Liver (tissue), 9 donors: ENCODE results near the gene SIDT2. TPM values are rescaled to one million over a fixed set of nuclear protein-coding genes. Genes with fewer than 3 reads are reported as not detected.

ENCODE experiments used
- DNase-seq: peaks from one replicate; pipeline ENCODE4 v3.0.0-alpha.2; 2017; ENCODE audit warnings: low spot score
- H3K27ac ChIP-seq, 2 donors: one replicate each; pipeline ENCODE4 v1.7.0; 2013; ENCODE audit warnings: inconsistent platforms in 2 of 2, low read length in 2 of 2, control low read depth in 1 of 2, low read depth in 1 of 2, mild to moderate bottlenecking in 1 of 2
- H3K27me3 ChIP-seq, 4 donors: one replicate each; pipeline versions ENCODE4 v1.6.1 to v1.7.0; 2013; ENCODE audit warnings: low read length in 3 of 4, inconsistent platforms in 1 of 4, mild to moderate bottlenecking in 1 of 4, moderate library complexity in 1 of 4; ENCODE audit not compliant: control insufficient read depth in 4 of 4, insufficient read depth in 4 of 4
- H3K36me3 ChIP-seq, 4 donors: one replicate each; pipeline versions ENCODE4 v1.6.1 to v1.7.0; 2013; ENCODE audit warnings: low read length in 3 of 4, mild to moderate bottlenecking in 3 of 4, low read depth in 1 of 4, moderate library complexity in 1 of 4; ENCODE audit not compliant: control insufficient read depth in 4 of 4, insufficient read depth in 3 of 4
- H3K4me1 ChIP-seq, 4 donors: one replicate each; pipeline versions ENCODE4 v1.6.1 to v1.7.0; 2013; ENCODE audit warnings: low read length in 3 of 4, mild to moderate bottlenecking in 3 of 4, moderate library complexity in 1 of 4; ENCODE audit not compliant: control insufficient read depth in 4 of 4, insufficient read depth in 4 of 4
- H3K4me3 ChIP-seq, 3 donors: one replicate each; pipeline versions ENCODE4 v1.6.1 to v1.7.0; 2013; ENCODE audit warnings: low read length in 3 of 3, control low read depth in 1 of 3, low read depth in 1 of 3, mild to moderate bottlenecking in 1 of 3
- H3K9ac ChIP-seq, 2 donors: one replicate each; pipeline ENCODE4 v1.7.0; 2013; ENCODE audit warnings: low read length in 2 of 2, mild to moderate bottlenecking in 2 of 2, moderate library complexity in 2 of 2, control low read depth in 1 of 2, low read depth in 1 of 2
- H3K9me3 ChIP-seq, 4 donors: one replicate each; pipeline versions ENCODE4 v1.6.1 to v1.7.0; 2013; ENCODE audit warnings: low read length in 3 of 4; ENCODE audit not compliant: control insufficient read depth in 4 of 4
- EGR1 ChIP-seq, 2 donors: IDR thresholded peaks; 2 replicates each; pipeline ENCODE4 v1.6.1; 2016 to 2018; ENCODE audit warnings: antibody characterized with exemption in 2 of 2, low read depth in 2 of 2
- FOXA1 ChIP-seq: IDR thresholded peaks from 2 replicates; pipeline ENCODE4 v1.6.1; 2016; ENCODE audit warnings: antibody characterized with exemption
- TAF1 ChIP-seq: conservative IDR thresholded peaks from 2 replicates; pipeline ENCODE4 v1.6.1; 2016; ENCODE audit warnings: antibody characterized with exemption, mild to moderate bottlenecking
- WGBS: extraction: QIAGEN DNeasy Blood & Tissue Kit; methylation state at CpG from one replicate; pipeline ENCODE4 v1.1.7; 2013; 5-methylcytosine and 5-hydroxymethylcytosine counted together
- polyA plus RNA-seq, 2 donors: library from polyadenylated mRNA; stranded (reverse) in 1 of 2; unstranded in 1 of 2; fragments of 200-250 nt in 1 of 2; fragments of >200 nt in 1 of 2; fragmentation: Nextera tagmentation in 1 of 2; extraction: Ambion mirVana in 1 of 2; gene quantifications; one replicate each; pipeline versions ENCODE4 v1.2.1 to v1.2.3, GENCODE V29; 2013 to 2015
- total RNA-seq, 2 donors: library from RNA; depleted of rRNA; stranded (reverse); fragments of >200 nt; gene quantifications; one replicate each; pipeline ENCODE4 v1.2.3, GENCODE V29; 2014
- TF ChIP-seq, protein P1 (sequence below): IDR thresholded peaks from 2 replicates; pipeline ENCODE4 v1.6.1; 2016; ENCODE audit warnings: antibody characterized with exemption, mild to moderate bottlenecking
- TF ChIP-seq, protein P2 (sequence below): fragments of 150-350 bp; IDR thresholded peaks from 2 replicates; pipeline ENCODE4 v1.5.1; 2017; ENCODE audit warnings: improper control_type of control experiment, low read depth, low read length; ENCODE audit not compliant: missing input control
- TF ChIP-seq, protein P3 (sequence below): IDR thresholded peaks from 2 replicates; pipeline ENCODE4 v1.6.1; 2016; ENCODE audit warnings: antibody characterized with exemption
- donor health status: healthy.
- donor health status: healthy.
- donor health status: healthy.
- donor health status: healthy.
- donor health status: healthy.

The SIDT2 gene
- total and polyA plus RNA-seq, 4 donors, result 11.2 to 42.9 (median 22.4) TPM

DNA sequence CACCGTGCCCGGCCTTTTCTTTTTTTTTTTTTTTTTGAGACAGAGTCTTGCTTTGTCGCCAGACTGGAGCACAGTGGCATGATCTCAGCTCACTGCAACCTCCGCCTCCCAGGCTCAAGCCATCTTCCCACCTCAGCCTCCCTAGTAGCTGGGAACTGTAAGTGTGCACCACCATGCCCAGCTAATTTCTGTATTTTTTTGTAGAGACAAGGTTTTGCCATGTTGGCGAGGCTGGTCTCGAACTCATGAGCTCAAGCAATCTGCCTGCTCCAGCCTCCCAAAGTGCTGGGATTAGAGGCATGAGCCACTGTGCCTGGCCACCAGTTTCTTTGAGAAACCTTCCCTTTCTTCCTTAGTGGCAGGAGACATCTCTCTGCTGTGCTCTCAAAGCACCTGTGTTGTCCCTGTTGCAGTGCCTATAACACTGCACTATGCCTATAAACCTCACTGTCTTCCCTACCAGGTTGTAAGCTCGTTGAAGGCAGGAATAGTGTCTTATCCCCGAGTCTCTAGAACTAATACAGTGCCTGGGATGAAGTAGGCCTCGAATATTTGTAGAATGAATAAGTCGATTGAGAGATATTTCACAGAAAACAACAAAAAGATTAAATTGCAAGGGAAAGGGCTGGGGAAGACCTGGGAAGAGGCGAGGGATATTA is 34.3 kb downstream of the SIDT2 start:
- Histone ChIP-seq H3K27me3 (no peaks in the 10 kb centered on the region), H3K9ac (no peak overlapping the region), H3K4me1 (no peaks in the 10 kb centered on the region), H3K36me3 (peaks cover 2 to 41% (median 27%) of the 10 kb centered on the region in 4 donors), H3K27ac (no peak overlapping the region), H3K9me3 (no peaks in the 10 kb centered on the region), H3K4me3 (no peak overlapping the region)
- WGBS, result 96% methylated on average over 11 of the region's 11 CpGs
- DNase-seq, result no peak
- TF ChIP-seq FOXA1, result no peak

DNA sequence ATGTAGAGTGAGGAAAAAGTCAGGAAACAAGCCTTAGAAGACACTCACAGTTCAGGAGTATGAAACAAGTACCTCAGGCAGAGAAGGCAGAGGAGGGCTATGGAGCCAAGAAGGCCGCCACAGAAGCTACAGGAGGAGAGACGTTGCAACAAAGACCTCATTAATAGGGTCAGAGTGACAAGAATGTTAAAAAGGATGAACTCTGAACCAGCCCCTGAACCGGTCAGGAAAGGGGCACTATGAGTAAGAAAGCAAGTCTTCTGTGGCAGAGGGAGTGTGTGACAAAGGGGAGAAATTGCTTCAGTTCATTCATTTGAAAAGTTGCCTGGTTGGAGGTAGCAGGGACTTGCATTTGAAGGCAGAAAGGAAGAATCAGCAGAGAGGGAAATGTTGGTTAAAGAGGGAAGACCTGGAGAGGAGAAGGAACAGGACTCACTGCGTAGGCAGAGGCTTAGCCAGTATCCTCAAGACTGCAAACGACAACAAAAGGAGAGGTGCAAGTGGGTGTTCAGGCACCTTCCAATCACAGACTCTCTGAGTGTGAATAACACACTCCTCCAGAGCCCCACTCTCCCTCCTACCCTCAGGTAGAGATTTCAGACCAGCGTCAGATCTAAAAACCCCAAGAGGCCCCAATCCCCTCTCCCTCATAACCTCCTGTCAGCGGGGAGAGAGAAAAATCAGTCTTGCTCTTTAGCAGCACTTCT is 36.0 kb downstream of the SIDT2 start:
- WGBS, result 93% methylated on average over 7 of the region's 7 CpGs
- Histone ChIP-seq H3K9me3 (no peaks in the 10 kb centered on the region), H3K9ac (no peak overlapping the region), H3K4me3 (no peak overlapping the region), H3K4me1 (peaks cover 0 to 5% (median 0%) of the 10 kb centered on the region in 4 donors), H3K27ac (no peak overlapping the region), H3K27me3 (no peaks in the 10 kb centered on the region), H3K36me3 (peaks cover 3 to 59% (median 42%) of the 10 kb centered on the region in 4 donors)
- no peak for TF ChIP-seq EGR1 (IDR thresholded peaks at IDR 0.05; ENCODE audit: low read depth in 2 of 2)
- TF ChIP-seq, protein P1, sequence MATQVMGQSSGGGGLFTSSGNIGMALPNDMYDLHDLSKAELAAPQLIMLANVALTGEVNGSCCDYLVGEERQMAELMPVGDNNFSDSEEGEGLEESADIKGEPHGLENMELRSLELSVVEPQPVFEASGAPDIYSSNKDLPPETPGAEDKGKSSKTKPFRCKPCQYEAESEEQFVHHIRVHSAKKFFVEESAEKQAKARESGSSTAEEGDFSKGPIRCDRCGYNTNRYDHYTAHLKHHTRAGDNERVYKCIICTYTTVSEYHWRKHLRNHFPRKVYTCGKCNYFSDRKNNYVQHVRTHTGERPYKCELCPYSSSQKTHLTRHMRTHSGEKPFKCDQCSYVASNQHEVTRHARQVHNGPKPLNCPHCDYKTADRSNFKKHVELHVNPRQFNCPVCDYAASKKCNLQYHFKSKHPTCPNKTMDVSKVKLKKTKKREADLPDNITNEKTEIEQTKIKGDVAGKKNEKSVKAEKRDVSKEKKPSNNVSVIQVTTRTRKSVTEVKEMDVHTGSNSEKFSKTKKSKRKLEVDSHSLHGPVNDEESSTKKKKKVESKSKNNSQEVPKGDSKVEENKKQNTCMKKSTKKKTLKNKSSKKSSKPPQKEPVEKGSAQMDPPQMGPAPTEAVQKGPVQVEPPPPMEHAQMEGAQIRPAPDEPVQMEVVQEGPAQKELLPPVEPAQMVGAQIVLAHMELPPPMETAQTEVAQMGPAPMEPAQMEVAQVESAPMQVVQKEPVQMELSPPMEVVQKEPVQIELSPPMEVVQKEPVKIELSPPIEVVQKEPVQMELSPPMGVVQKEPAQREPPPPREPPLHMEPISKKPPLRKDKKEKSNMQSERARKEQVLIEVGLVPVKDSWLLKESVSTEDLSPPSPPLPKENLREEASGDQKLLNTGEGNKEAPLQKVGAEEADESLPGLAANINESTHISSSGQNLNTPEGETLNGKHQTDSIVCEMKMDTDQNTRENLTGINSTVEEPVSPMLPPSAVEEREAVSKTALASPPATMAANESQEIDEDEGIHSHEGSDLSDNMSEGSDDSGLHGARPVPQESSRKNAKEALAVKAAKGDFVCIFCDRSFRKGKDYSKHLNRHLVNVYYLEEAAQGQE, result no peak
- TF ChIP-seq TAF1, result no peak
- TF ChIP-seq, protein P2, sequence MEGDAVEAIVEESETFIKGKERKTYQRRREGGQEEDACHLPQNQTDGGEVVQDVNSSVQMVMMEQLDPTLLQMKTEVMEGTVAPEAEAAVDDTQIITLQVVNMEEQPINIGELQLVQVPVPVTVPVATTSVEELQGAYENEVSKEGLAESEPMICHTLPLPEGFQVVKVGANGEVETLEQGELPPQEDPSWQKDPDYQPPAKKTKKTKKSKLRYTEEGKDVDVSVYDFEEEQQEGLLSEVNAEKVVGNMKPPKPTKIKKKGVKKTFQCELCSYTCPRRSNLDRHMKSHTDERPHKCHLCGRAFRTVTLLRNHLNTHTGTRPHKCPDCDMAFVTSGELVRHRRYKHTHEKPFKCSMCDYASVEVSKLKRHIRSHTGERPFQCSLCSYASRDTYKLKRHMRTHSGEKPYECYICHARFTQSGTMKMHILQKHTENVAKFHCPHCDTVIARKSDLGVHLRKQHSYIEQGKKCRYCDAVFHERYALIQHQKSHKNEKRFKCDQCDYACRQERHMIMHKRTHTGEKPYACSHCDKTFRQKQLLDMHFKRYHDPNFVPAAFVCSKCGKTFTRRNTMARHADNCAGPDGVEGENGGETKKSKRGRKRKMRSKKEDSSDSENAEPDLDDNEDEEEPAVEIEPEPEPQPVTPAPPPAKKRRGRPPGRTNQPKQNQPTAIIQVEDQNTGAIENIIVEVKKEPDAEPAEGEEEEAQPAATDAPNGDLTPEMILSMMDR, result no peak
- TF ChIP-seq, protein P3, sequence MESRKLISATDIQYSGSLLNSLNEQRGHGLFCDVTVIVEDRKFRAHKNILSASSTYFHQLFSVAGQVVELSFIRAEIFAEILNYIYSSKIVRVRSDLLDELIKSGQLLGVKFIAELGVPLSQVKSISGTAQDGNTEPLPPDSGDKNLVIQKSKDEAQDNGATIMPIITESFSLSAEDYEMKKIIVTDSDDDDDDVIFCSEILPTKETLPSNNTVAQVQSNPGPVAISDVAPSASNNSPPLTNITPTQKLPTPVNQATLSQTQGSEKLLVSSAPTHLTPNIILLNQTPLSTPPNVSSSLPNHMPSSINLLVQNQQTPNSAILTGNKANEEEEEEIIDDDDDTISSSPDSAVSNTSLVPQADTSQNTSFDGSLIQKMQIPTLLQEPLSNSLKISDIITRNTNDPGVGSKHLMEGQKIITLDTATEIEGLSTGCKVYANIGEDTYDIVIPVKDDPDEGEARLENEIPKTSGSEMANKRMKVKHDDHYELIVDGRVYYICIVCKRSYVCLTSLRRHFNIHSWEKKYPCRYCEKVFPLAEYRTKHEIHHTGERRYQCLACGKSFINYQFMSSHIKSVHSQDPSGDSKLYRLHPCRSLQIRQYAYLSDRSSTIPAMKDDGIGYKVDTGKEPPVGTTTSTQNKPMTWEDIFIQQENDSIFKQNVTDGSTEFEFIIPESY, result no peak
- no peak for DNase-seq
